Loucy (cell line): ENCODE results near the gene ZC3H14.

Experiments
- CTCF ChIP-seq: fragments of 200-600 bp; sonication (generic); conservative IDR thresholded peaks from 2 replicates; pipeline ENCODE4 v1.5.1; 2014; ENCODE audit warnings: mild to moderate bottlenecking, antibody characterized with exemption, low read length
- EZH2phosphoT487 ChIP-seq: fragments of 200-600 bp; IDR thresholded peaks from 2 replicates; pipeline ENCODE4 v1.6.1; 2018; ENCODE audit warnings: antibody characterized with exemption, mild to moderate bottlenecking, moderate library complexity, borderline replicate concordance

GRCh38 chr14:88628462-88628861, 65.6 kb downstream of the ZC3H14 start:
- TF ChIP-seq CTCF (no peak), EZH2phosphoT487 (no peak)
